Kidney (tissue), 14 donors: ENCODE results near the gene PTPRM. TPM values are rescaled to one million over a fixed set of nuclear protein-coding genes. Genes with fewer than 3 reads are reported as not detected.

Experiments
- DNase-seq, 5 donors: peaks; one replicate each; pipeline ENCODE4 v3.0.0-alpha.2; 2013 to 2020
- FAIRE-seq: peaks from 2 replicates; lab custom pipeline; 2012; peaks lifted over from hg19 to GRCh38; lab: Jason Lieb, UNC
- H3K27ac ChIP-seq, 2 donors: one replicate each; pipeline ENCODE4 v1.7.0; 2013; ENCODE audit warnings: low read depth in 2 of 2, low read length in 2 of 2, inconsistent platforms in 1 of 2
- H3K27me3 ChIP-seq: one replicate; pipeline ENCODE4 v1.7.1; 2013; ENCODE audit warnings: low read length, inconsistent platforms; ENCODE audit not compliant: control insufficient read depth, insufficient read depth
- H3K36me3 ChIP-seq, 3 donors: one replicate each; pipeline versions ENCODE4 v1.7.0 to v1.7.1; 2013; ENCODE audit warnings: low read length in 3 of 3, control low read depth in 1 of 3, inconsistent platforms in 1 of 3; ENCODE audit not compliant: insufficient read depth in 3 of 3, control insufficient read depth in 2 of 3
- H3K4me1 ChIP-seq, 3 donors: one replicate each; pipeline versions ENCODE4 v1.7.0 to v1.7.1; 2013; ENCODE audit warnings: low read length in 3 of 3, inconsistent platforms in 1 of 3, low read depth in 1 of 3; ENCODE audit not compliant: control insufficient read depth in 2 of 3, insufficient read depth in 2 of 3
- H3K4me3 ChIP-seq, 3 donors: one replicate each; pipeline versions ENCODE4 v1.7.0 to v1.8.1; 2013; ENCODE audit warnings: low read length in 3 of 3, control low read depth in 1 of 3, inconsistent platforms in 1 of 3
- H3K9ac ChIP-seq, 3 donors: one replicate each; pipeline versions ENCODE4 v1.7.0 to v1.7.1; 2013; ENCODE audit warnings: low read length in 3 of 3, control low read depth in 1 of 3, inconsistent platforms in 1 of 3
- H3K9me3 ChIP-seq, 3 donors: one replicate each; pipeline versions ENCODE4 v1.7.0 to v1.7.1; 2013; ENCODE audit warnings: low read length in 3 of 3, control low read depth in 1 of 3, inconsistent platforms in 1 of 3; ENCODE audit not compliant: control insufficient read depth in 2 of 3, insufficient read depth in 1 of 3
- CTCF ChIP-seq: IDR thresholded peaks from 3 replicates; pipeline ENCODE4 v1.5.1; 2012; ENCODE audit warnings: mild to moderate bottlenecking, moderate library complexity, borderline replicate concordance; ENCODE audit not compliant: insufficient read depth; ENCODE audit errors: extremely low read depth
- intact Hi-C: fragments of 100-400 bp; cut with DNase I; formaldehyde crosslinking; loops from one replicate; pipeline ENCODE4 v1.11.1; 2022
- polyA plus RNA-seq: library from polyadenylated mRNA; stranded (reverse); fragments of 350-450 nt; fragmentation: Illumina TruSeq; extraction: RNeasy Lipid Tissue Mini Kit (QIAGEN cat#74804); gene quantifications from one replicate; pipeline ENCODE4 v1.2.3, GENCODE V29; 2014; ENCODE audit warnings: low read depth, low replicate concordance; ENCODE audit not compliant: insufficient read depth
- total RNA-seq: library from RNA; stranded (reverse); fragmentation: NEBNext Ultra II Directional; extraction: Animal tissue kit (Norgen Biotek cat#: 25700); gene quantifications from one replicate; pipeline ENCODE4 v1.2.1, GENCODE V29; 2021
- donor health status: control.
- donor health status: control.
- donor health status: control.
- donor health status: control.
- donor health status: control.
- donor health status: DM: yes; HTN: yes; CAD: no.
- donor health status: Normal renal cell carcinoma (clear cell type).

Gene PTPRM
- total and polyA plus RNA-seq, 2 donors from 2014 or later, result 52.4 to 98.9 TPM

- intact Hi-C loops, result no loop called here
- TF ChIP-seq CTCF, result no peak
- DNase-seq (peak in 1 of 5 donors; percentile 57), FAIRE-seq (no peak)
- Histone ChIP-seq H3K9me3 (no peaks in the 10 kb centered on the region), H3K4me3 (peak overlapping the region; percentile 67 to 74 (median 70)), H3K27ac (peak overlapping the region; percentile 81 to 95), H3K9ac (peak overlapping the region; percentile 42 to 71 (median 65)), H3K27me3 (no peaks in the 10 kb centered on the region), H3K36me3 (no peaks in the 10 kb centered on the region), H3K4me1 (peaks cover 4 to 6% (median 6%) of the 10 kb centered on the region in 3 donors)
Measured at GRCh38 chr18:7566244-7566566, 911 bp upstream of the PTPRM start.

- DNase-seq (peak; percentile 72 to 87 (median 82)), FAIRE-seq (no peak)
- no peaks in the 10 kb centered on the region for H3K9me3 ChIP-seq
- TF ChIP-seq CTCF, result no peak
- H3K27ac ChIP-seq, result peak overlapping the region; percentile 91 to 95
- no peaks in the 10 kb centered on the region for H3K36me3 ChIP-seq
- peak overlapping the region; percentile 56 to 76 (median 61) for H3K4me3 ChIP-seq
- peaks cover 3 to 6% (median 4%) of the 10 kb centered on the region in 3 donors for H3K4me1 ChIP-seq
- intact Hi-C loops, result no loop called here
- peak overlapping the region in 2 of 3 donors; percentile 79 for H3K9ac ChIP-seq
- no peaks in the 10 kb centered on the region for H3K27me3 ChIP-seq
Measured at GRCh38 chr18:7567474-7568425, 634 bp downstream of the PTPRM start.

GRCh38 chr18:7568426-7568825 lies 1.3 kb downstream of the PTPRM start:
- H3K4me3 ChIP-seq, result peak overlapping the region; percentile 61 to 76 (median 73)
- TF ChIP-seq CTCF, result no peak
- FAIRE-seq (no peak), DNase-seq (peak; percentile 84 to 90 (median 87))
- intact Hi-C loops, result no loop called here
- H3K27me3 ChIP-seq, result no peaks in the 10 kb centered on the region
- H3K9me3 ChIP-seq, result no peaks in the 10 kb centered on the region
- peaks cover 3 to 6% (median 4%) of the 10 kb centered on the region in 3 donors for H3K4me1 ChIP-seq
- H3K27ac ChIP-seq, result peak overlapping the region; percentile 91 to 95
- no peaks in the 10 kb centered on the region for H3K36me3 ChIP-seq
- peak overlapping the region; percentile 58 to 79 (median 59) for H3K9ac ChIP-seq
